Left cardiac atrium (tissue), 4 donors: ENCODE measurements around the gene TMEM238. TPM values are rescaled to one million over a fixed set of nuclear protein-coding genes. Genes with fewer than 3 reads are reported as not detected.
"Not testable (repeated sequence)": the region's sequence is repeated elsewhere in the genome, so short reads cannot be mapped to it uniquely, and the experiment has no call there.

Experiments used
- ATAC-seq, 2 donors: fragments of 200-7000 bp; cut with Tn5 transposase; one replicate each; pipeline ENCODE4 v1.9.1; 2020; ENCODE audit warnings: mild to moderate bottlenecking in 2 of 2, moderate library complexity in 2 of 2
- DNase-seq: peaks from one replicate; pipeline ENCODE4 v3.0.0-alpha.2; 2020
- intact Hi-C, 2 donors: fragments of 100-400 bp; cut with DNase I; formaldehyde crosslinking; loops; one replicate each; pipeline versions ENCODE4 v1.14.1 to v1.15.1; 2022 to 2023
- long read RNA-seq: library from polyadenylated mRNA; unstranded; transcript quantifications from one replicate; pipeline ENCODE4 v2.0.0, GENCODE V29; 2021
- total RNA-seq, 2 donors: library from RNA; stranded (reverse); fragmentation: NEBNext Ultra II Directional; extraction: Animal tissue kit (Norgen Biotek cat#: 25700); gene quantifications; one replicate each; pipeline ENCODE4 v1.2.1, GENCODE V29; 2021
- donor health status: DM: no; HTN: yes; CAD: no.
- donor health status: DM: no; HTN: yes; CAD: no; lungs with severe emphysema.
- donor health status: DM: yes; HTN: yes; CAD: no.
- donor health status: Dilated cardiomyopathy.

The TMEM238 gene, protein sequence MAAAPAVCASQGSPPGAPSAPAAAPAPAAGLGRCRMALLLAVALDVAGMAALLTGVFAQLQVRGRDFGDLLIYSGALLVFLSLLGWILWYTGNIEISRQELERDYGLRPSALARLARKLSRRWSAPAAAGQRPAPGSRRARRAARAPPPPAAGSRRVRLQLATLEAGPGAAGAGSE
- total RNA-seq, result under 1 TPM; 0.84 to 0.97 TPM
- long read RNA-seq, result 0 reads

DNA sequence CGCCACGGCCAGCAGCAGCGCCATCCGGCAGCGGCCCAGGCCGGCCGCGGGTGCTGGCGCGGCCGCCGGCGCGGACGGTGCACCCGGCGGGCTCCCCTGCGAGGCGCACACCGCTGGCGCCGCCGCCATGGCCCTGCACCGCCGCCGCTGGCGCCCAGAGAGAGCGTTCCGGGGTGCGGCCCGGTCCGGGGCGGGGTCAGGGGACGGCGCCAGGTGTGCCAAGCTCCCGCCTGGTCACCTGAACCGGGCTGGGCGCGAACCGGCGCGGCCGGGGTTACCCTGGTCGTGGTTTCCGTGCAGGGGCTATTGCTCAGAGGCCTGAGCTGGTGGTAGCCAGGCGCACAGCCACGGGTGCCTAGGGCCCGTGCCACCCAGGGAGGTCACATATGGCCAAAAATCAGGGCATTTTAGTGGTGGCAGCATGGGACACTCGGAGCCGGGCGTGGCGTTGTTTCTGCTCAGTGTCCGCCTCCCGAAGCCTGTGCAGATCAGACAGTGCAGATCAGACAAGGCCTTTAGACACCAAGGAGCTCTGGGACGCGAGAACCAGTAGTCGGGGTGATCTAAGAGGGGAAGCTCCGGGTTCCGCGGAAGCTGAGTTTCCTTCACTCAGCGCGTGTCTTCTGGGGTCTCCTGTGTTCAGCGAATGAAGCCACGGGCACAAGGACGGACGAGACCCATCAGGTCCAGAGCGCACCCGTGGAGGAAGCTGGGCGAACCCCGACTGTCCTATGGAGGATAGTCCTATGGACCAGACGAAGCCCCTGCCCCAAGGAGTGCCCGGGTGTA is at the start of gene TMEM238:
TSS of gene TMEM238 (minus strand) at position 162 of the 789 bp plus-strand sequence. CDS start at position 129, 33 bp downstream.
- ATAC-seq (peak in 1 of 2 donors; percentile 0), DNase-seq (no peak)
- intact Hi-C loops, result loop anchor here (5.0 to 10.0 kb wide), 3 partner anchors 42 to 82 kb away; no protein-coding TSS in a partner anchor

DNA sequence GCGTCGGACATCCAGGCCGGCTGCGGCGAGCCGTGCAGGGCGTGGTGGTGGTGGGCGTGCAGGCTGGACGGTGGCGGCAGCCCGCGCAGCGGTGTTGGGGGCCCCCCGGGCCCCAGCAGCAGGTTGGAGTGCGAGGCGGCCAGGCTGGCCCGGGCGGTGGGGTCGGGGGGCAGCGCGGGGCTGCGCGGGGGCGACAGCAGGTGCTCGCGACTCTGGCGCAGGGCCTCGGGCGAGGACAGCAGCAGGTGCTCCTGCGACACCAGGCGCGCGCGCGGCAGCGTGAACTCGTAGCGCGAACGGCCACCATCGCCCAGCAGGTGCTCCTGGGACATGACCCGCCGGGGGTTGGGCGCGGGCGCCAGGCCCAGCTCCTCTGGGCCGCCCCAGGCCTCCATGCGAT is 49.2 kb upstream of the TMEM238 start:
- no peak for ATAC-seq
- intact Hi-C loops, result no loop called here
- DNase-seq, result no peak

DNA sequence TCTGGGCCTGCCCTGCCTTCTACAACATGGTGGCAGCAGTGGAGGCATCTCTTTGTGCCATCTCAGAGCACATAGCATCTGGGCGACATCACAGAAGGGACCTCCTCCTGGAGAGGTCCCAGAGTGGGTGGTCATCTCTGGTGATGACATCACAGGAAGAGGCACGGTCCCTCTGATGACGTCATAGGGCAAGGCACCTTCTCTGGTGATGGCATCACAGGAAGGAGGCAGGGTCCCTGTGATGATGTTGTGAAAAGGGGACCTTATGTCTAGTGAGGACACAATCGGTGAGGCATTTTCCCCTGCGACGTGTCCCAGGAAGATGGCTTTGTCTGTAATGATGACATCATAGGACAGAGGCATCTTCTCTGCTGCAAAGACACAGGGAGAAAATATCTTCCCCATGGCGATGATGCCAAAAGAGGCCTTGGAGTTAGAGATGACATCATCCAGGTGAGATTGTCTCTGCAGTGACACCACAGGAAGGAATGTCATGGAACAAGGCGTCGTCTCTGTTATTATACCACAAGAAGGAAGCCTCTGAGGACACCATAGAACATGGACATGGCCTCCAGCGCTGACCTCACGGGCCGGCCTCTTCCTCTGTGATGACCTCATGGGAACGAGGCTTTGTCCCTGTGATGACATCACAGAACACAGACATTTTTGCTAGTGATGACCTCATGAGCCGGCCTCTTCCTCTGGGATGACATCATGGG is 48.3 kb upstream of the TMEM238 start:
- DNase-seq (no peak), ATAC-seq (no peak)
- intact Hi-C loops, result no loop called here

DNA sequence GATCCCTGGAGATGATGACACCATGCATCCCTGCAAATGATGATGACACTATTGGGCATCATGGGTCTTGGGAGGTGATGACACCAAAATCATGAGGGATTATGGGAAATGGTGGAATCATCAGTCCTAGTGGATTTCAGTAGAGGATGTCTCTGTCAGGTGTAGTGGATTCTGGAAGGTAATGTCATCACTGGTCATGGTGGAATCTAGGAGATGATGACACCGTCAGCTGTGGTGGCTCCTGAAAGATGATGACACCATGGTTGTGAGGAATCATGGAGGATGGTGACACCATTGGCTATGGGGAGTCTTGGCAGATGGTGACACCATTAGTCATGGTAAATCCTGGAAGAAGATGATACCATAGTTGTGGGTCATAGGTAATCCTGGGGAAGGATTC is 47.1 kb upstream of the TMEM238 start:
- no peak for ATAC-seq
- intact Hi-C loops, result no loop called here
- DNase-seq, result no peak

DNA sequence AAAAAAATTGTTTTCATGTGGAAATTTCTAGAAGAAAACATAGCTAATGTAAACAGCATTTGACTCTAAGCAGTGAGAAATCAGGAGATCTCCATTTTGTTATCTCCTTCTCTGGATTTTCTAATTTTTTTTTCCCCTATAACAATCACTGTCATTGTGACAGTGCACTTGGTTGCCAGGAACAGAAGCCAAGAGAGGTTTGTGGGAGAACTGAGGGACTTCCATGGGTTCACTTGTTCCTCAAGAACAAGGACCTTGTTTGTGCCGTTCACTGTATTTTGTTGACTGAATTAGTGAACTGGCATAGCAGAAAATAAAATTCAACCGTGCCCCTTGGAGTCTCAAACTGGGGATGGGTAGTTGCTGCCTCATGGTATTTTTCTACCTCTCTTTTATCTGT is 42.0 kb upstream of the TMEM238 start:
- intact Hi-C loops, result no loop called here

DNA sequence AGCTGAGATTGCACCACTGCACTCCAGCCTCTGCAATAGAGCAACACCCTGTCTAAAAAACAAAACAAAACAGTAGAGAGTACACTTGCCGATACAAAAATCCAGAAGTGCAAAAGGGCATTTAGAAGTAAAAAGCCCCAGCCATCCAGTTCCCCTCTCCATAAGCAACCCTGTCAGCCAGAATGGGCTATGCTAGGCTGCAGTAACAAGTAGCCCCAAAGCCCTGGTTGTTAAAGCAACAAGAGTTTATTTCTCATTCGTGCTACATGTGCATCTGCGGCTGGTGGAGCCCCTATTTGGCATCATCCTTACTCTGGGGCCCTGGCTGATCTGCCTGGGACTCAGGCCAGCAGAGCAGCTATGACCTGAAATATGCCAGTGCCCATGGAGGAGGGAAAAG is 40.4 kb upstream of the TMEM238 start:
- ATAC-seq (no peak), DNase-seq (no peak)
- intact Hi-C loops, result no loop called here

More for the DNA sequence above, 42.0 kb upstream of the TMEM238 start:
- no peak for ATAC-seq
- DNase-seq, result no peak

DNA sequence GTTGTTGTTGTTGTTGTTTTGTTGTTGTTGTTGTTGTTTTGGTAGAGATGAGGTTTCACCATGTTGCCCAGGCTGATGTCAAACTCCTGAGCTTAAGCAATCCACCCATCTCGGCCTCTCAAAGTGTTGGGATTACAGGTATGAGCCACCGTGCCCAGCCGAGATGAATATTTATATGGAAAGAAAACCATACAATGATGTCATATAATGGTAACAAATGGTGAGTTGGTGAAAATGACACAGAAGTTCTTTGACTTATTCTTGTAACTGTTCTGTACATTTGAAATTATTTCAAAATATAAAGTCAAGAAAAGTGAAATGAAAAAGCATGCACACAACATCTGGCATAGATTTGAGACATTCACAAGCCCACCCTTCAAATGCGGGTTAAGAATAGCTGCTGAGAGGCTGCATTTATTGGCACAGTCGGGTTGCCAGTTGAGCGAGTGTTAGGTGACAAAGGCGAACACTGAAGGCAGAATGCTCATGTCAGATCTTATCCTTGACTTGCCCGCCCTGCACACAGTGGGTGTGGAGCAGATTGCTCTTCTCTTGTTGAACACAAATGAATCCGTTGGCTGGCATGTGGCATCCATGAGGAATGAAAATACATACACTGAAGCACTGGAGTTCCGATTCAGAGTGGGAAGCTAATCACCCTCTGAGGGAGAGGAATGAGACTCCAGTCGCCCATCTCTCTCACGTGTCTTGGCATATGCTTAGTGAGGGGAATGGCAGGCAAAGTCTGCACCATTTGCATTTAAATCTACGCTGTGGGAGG is 39.3 kb upstream of the TMEM238 start:
- DNase-seq (no peak), ATAC-seq (no peak)
- intact Hi-C loops, result no loop called here

DNA sequence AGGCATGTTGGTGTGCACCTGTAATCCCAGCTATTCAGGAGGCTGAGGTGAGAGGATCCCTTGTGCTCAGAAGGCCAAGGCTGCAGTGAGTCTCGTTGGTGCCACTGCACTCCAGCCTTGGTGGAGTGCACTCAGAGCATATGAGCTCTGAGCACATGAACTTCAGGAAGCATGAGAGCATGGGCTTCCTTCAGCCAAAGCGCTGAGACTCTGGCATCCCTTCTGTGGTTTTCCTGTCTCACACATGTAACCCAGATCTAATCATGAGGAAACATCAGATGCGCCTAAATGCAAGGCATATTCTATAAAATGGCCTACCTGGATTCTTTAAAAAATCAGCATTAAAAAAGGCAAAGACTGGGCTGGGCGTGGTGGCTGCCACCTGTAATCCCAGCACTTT is 37.2 kb upstream of the TMEM238 start:
- DNase-seq, intact Hi-C loops, ATAC-seq: not testable (repeated sequence)

DNA sequence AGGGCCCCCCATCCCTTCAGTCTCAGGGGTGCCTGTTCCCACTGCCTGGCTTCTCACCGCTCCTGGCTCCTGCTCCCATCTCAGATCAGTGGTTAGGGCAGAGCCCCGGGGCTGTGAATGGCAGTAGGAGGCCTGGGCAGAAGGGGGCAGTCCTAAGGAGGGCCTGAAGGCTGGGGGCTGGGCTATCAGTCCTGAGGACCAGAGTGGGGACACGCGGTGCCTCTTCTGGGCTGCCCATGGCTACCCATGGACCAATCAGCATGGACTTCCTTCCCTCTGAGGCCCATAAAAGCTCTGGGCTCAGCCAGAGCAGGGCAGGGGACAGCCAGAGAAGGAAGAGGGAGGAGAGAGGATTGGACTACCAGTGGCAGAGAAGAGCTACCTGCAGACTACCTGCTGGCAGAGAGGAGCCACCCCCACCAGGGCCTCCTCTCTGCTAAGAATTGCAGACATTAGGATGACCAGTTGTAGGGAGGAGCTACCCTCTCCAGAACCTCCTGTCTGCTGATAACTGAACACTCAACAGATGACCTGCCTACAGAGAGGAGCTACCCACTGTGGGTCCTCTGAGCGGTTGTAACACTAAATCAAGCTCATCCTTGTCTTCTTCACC is 35.6 kb upstream of the TMEM238 start:
- intact Hi-C loops, result loop anchor here (2.0 to 10.0 kb wide), 2 partner anchors 275 to 279 kb away; partner anchors contain the start of gene TNNT1 (in 1 of the 2)
- no peak for DNase-seq
- ATAC-seq, result no peak

DNA sequence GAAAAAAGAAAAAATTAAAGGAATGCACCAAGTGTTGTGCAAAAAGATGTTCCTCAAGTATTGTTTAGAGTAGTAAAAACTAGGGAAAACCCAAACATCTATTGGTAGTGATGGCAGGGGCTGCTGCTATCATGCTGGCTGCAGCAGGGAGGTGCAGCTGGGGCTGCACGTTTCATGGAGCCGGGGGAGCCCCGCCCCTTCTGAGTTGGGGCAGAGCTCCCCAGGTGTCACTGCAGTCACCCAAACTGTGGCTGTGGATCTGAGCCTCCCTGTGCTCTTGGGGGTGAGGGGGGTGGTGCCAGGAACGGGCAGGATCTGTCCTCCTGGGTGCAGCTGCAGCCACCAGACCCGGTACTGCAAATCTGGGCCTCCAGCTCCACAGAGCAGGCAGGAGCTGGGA is 35.0 kb upstream of the TMEM238 start:
- intact Hi-C loops, result loop anchor here (2.0 to 10.0 kb wide), 2 partner anchors 274 to 278 kb away; partner anchors contain the start of gene TNNT1 (in 1 of the 2)
- no peak for ATAC-seq

DNA sequence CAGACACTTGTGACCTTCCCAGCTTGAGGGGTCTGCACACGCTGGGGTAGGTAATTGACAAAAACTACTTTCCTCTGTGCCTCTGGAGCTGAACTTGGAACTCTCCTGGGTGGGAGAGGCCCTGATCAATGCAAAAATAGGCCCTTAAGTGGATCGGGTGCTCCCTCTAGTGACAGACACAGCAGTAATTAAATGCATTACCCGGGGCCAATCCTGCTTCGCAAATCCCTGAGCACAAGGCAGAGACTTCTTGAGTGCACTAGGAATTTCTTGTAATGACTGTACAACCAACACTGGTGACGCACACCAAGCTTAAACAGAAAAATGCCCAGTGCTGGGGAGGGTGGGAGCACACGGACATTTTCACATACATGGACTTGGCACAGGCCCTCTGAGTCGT is 34.1 kb upstream of the TMEM238 start:
- DNase-seq (peak; percentile 37), ATAC-seq (peak; percentile 87 to 94)
- intact Hi-C loops, result loop anchor here (2.0 to 10.0 kb wide), 2 partner anchors 273 to 277 kb away; partner anchors contain the start of gene TNNT1 (in 1 of the 2)

More for the DNA sequence above, 35.0 kb upstream of the TMEM238 start:
- no peak for DNase-seq

DNA sequence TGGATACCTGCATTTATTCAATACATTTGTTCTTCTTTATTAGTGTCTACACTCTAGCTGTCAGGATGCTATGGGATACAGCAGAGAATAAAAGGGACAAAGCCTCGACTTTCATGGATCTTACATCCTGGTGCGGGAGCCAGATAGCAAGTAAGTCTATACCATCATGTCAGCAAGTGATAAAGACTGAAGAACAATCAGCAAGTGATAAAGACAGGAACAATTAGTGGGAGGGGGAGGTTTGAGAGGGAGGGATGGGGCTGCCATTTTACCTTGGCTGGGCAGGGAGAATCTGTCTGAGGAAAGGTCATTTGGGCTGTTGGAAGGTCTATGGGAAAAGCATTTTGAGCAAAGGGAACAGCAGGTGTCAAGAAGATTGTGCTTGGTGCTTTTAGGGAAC is 26.1 kb upstream of the TMEM238 start:
- intact Hi-C loops, result loop anchor here in 1 of 2 donors (10.0 kb wide), 1 partner anchor 265 kb away; the partner anchor contains the start of gene TNNT1
- ATAC-seq, result no peak

DNA sequence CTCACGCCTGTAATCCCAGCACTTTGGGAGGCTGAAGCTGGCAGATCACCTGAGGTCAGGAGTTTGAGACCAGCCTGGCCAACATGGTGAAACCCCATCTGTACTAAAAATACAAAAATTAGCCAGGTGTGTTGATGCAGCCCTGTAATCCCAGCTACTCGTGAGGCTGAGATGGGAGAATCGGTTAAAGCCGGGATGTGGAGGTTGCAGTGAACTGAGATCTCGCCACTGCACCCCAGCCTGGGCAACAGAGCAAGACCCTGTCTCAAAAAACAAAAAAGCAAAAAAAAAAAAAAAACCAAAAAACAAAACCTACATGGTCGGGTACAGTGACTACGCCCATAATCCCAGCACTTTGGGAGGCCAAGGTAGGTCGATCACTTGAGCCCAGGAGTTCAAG is 25.1 kb upstream of the TMEM238 start:
- intact Hi-C loops, DNase-seq, ATAC-seq: not testable (repeated sequence)

More for the DNA sequence above, 26.1 kb upstream of the TMEM238 start:
- no peak for DNase-seq

DNA sequence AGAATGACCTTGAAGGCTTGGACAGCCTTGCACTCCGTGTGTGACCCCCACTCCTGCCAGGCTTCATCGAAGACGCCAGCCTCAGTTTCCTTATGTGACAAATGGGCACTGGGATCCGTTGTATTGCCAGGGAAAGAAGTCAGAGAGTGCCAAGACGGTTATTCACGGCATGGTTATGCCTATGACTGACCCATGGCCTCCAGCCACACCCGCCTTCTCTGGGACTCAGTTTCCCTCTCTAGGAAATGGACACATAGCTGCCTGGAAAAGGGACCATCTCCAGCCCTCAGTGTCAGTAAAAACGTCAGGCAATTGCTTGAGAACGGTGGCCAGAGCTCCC is 24.4 kb upstream of the TMEM238 start:
- ATAC-seq, result no peak
- DNase-seq, result no peak
- intact Hi-C loops, result no loop called here

DNA sequence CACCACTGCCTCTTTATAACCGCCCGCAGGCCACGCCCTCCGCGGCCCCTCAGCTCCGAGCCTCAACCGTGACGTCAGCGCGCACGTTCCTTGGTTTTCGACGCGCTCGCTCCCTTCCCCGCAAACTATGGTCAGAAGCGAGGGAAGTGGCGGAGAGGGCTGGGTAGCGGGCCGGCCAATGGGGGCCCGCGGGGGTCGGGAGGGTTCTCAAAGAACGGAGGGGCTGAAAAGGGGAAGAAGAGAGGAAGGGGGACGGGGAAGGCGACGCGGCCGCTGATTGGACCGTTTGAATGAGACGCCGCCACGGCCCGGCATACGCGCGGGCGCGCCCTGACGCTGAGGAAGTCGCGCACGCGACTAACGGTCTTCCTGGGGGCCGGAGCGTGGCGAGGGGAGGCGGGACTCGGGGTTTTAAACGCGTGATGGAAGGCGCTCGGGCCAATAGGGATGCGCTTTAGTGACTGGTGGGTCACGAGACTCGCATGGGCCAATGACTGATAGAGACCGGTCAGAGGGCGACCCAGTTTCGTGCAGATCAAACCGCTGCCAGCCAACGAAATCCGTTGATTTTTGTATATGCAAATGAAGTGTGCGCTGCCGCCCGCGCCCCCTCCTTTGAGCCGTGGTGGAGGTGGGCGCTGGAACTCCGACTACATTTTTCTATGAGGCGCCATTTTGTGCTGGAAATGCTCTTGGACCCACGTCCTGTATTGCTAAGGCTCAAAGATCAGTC is 23.9 kb upstream of the TMEM238 start:
- ATAC-seq (peak; percentile 96 to 97), DNase-seq (peak; percentile 99)
- intact Hi-C loops, result no loop called here

DNA sequence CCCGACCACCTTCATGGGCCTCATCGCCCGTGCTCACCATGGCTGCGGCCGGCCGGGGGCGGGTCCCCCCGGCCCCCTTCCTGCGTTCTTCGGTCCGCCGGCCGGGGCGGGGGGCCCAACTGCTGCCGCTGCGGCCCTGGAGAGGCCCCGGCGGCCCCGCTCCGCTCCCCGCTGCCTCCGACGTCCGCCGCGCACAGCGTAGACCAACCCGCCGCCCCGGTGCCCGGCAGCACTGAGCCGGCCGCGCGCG is 23.4 kb upstream of the TMEM238 start, which contains the start of gene UBE2S:
TSS of gene UBE2S (minus strand) at position 239 of the 250 bp plus-strand sequence. CDS start at position 40, 199 bp downstream.
- intact Hi-C loops, ATAC-seq, DNase-seq: not testable (repeated sequence)

DNA sequence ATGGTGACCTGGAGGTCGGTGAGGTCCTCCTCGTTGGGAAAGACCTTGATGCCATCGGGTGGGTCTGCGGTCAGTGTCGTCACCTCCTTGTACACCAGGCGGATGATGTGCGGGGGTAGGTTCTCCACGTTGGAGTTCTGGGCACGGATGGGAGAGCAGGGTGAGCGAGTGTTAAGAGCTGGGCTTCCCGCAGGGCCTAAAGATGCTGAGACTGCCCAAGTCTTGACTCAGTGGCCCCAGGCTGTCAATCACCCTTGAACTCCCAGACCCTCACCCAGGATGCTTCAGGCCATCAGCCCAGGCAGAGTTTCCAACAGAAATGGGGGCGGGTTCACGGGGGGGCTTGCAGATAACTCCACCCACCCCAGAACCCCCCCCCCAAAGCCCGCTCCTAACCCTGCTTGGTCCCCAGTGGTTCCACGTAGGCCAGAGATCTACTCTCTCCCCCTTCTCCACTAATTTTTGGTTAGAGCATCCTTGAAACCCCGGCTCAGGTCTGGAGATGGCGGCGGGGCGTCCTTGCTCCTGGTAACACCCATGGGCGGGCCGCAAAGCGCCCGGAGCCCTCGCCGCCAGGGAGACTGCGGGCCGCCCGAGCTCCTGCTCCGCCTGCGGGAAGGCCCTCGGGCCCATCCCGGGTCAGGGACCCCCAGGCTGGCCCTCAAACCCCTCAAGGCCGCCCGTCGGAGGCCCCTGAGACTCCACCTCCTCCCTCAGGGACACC is 22.9 kb upstream of the TMEM238 start:
- ATAC-seq (peak in 1 of 2 donors; percentile 25), DNase-seq (peak; percentile 58)
- intact Hi-C loops, result no loop called here
